ENCODE results near the gene C10orf62. TPM values are rescaled to one million over a fixed set of nuclear protein-coding genes. Genes with fewer than 3 reads are reported as not detected.
A peak's percentile ranks its signal among the peaks of the same experiment; 100 is the strongest.

Gene C10orf62
- total RNA-seq, 1 experiment from 2014 or later: not detected

- TF ChIP-seq ZNF532 (CRISPR knock-in tag; IDR thresholded peaks at IDR 0.05; ENCODE audit: borderline replicate concordance): no peak
These were observed 38.2 kb upstream of the C10orf62 start (continued) for GRCh38 chr10:97551271-97551670.

GRCh38 chr10:97553575-97554031 is 35.9 kb upstream of the C10orf62 start:
- Mint-ChIP-seq H3K4me1 (peaks cover 37% of the 10 kb centered on the region), H3K27me3 (ENCODE audit: low read depth) (no peaks in the 10 kb centered on the region), H3K27ac (peak overlapping the region; percentile 96), H3K9me3 (peaks cover 14% of the 10 kb centered on the region), H3K4me3 (peak overlapping the region; percentile 25; the same call in 1 of the 2 replicates), H3K36me3 (peaks cover 11% of the 10 kb centered on the region)
- DNase-seq (ENCODE audit: low spot score) (peak; percentile 81), ATAC-seq (peak; percentile 91)
- POLR2A ChIA-PET: interaction anchor here (0.6 to 1.1 kb wide), 4 partner anchors 53 to 98 kb away, joined by 3 read pairs; partner anchors contain the start of genes MMS19, PI4K2A and UBTD1
- CTCF ChIA-PET: interaction anchor here (0.5 to 10.3 kb wide), 35 partner anchors 9 to 152 kb away, joined by 3 to 177 read pairs (median 5); partner anchors contain the start of genes ANKRD2, HOGA1, PI4K2A and RRP12
- TF ChIP-seq ZBTB21 (CRISPR knock-in tag; IDR thresholded peaks at IDR 0.05; ENCODE audit: borderline replicate concordance): 0 out of 2 replicates have a peak, but pooled peaks have one; percentile 21
- no peak for TF ChIP-seq ATF1 (CRISPR knock-in tag; IDR thresholded peaks at IDR 0.05)
- TF ChIP-seq ZNF671 (CRISPR knock-in tag; IDR thresholded peaks at IDR 0.05): no peak
- no peak for TF ChIP-seq GABPB1 (CRISPR knock-in tag; IDR thresholded peaks at IDR 0.05)
- no peak for TF ChIP-seq ESRRA (CRISPR knock-in tag; IDR thresholded peaks at IDR 0.05; ENCODE audit: borderline replicate concordance)
- no peak for TF ChIP-seq TEAD1 (CRISPR knock-in tag; IDR thresholded peaks at IDR 0.05)
- TF ChIP-seq ZNF317 (CRISPR knock-in tag; IDR thresholded peaks at IDR 0.05; ENCODE audit: borderline replicate concordance, low read depth): no peak
- no peak for TF ChIP-seq GTF2I (CRISPR knock-in tag; conservative IDR thresholded peaks at IDR 0.05)
- no peak for TF ChIP-seq CTCF (IDR thresholded peaks at IDR 0.05)
- TF ChIP-seq E2F4 (CRISPR knock-in tag; IDR thresholded peaks at IDR 0.05; ENCODE audit: borderline replicate concordance, low read depth): no peak
- TF ChIP-seq ZBTB43 (CRISPR knock-in tag; IDR thresholded peaks at IDR 0.05): 0 out of 2 replicates have a peak, but pooled peaks have one; percentile 27
- TF ChIP-seq ZNF423 (CRISPR knock-in tag; IDR thresholded peaks at IDR 0.05): no peak
- no peak for TF ChIP-seq SMAD3 (CRISPR knock-in tag; IDR thresholded peaks at IDR 0.05; ENCODE audit: borderline replicate concordance)
- no peak for TF ChIP-seq ZNF263 (CRISPR knock-in tag; IDR thresholded peaks at IDR 0.05; ENCODE audit: low read depth)
- no peak for TF ChIP-seq E2F5 (CRISPR knock-in tag; IDR thresholded peaks at IDR 0.05)
- no peak for TF ChIP-seq HMGXB4 (CRISPR knock-in tag; IDR thresholded peaks at IDR 0.05)
- no peak for TF ChIP-seq ELF4 (CRISPR knock-in tag; IDR thresholded peaks at IDR 0.05; ENCODE audit: low read depth)
- TF ChIP-seq AFF4 (CRISPR knock-in tag; IDR thresholded peaks at IDR 0.05; ENCODE audit: borderline replicate concordance): 0 out of 2 replicates have a peak, but pooled peaks have one; percentile 31

All from WTC11 (cell line).